Measurements from ENCODE around the gene INTS3.

DNA sequence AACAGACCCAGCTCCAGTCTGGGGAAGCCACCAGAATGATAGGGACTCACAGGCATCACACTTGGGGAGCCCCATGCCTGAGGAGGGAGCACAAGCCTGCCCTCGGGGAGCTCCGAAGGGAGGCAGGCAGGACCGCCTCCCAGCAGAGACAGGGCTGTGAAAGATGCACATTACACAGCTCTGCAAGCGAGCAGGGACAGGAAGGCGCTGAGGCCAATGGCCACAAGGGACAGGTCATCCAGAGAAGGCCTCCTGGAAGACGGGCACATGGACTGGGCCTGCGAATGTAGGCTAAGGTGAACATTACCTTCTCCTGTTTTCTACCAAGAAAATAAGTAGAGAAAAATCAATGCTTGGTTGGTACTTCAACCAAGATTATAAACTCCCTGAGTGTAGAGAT, 45.1 kb upstream of the INTS3 start:
- TF ChIP-seq CTCF (conservative IDR thresholded peaks at IDR 0.05) (no peak), ZFX (IDR thresholded peaks at IDR 0.05) (no peak)
